Coronary artery (tissue), 2 donors: Measurements from ENCODE around the gene TMEM9B.

Experiments
- DNase-seq: peaks from one replicate; pipeline ENCODE4 v3.0.0-alpha.2; 2017; ENCODE audit warnings: low spot score
- H3K27ac ChIP-seq, 2 donors: fragments of 200-600 bp; sonication (generic); one replicate each; pipeline ENCODE4 v1.5.1; 2016 to 2019
- H3K4me3 ChIP-seq: fragments of 200-600 bp; sonication (generic); 2 replicates; pipeline ENCODE4 v1.5.1; 2016; ENCODE audit warnings: mild to moderate bottlenecking, moderate library complexity
- TF ChIP-seq, protein P1 (sequence below): fragments of 200-600 bp; sonication (generic); IDR thresholded peaks from one replicate; pipeline ENCODE4 v1.5.1; 2019; ENCODE audit warnings: antibody characterized with exemption

TMEM9B gene

DNA sequence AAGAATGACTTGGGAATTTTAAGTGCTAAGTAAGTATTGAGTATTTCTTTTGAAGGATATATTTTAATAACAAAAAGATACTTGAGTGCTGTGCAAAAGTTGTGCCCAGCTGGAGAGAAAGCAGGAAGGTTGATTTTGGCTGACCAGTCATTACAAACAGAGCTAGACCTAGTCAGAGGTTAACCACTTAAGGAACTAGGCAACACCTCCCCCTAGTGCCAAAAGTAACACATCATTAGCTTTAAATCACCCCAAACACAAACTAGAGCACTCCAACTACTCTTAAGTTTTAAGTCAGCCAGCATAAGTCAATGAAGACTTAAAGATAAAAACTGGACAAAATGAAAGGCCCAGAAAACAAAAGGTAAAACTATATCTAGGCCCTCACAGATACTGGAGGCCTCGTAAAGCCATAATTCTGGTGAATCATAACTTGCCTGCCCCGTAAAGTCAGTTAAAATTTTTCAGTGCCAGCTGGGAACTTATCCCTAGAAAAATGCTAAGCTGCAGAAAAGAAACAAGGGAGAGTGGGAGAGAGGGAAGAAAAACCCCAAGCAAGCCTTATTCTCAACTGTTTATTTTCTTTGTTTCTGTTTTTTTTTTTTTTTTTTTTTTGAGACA is 4.6 kb downstream of the TMEM9B start:
- no peak for DNase-seq
- peak overlapping the region; percentile 35 to 70 for H3K27ac ChIP-seq
- TF ChIP-seq, protein P1, sequence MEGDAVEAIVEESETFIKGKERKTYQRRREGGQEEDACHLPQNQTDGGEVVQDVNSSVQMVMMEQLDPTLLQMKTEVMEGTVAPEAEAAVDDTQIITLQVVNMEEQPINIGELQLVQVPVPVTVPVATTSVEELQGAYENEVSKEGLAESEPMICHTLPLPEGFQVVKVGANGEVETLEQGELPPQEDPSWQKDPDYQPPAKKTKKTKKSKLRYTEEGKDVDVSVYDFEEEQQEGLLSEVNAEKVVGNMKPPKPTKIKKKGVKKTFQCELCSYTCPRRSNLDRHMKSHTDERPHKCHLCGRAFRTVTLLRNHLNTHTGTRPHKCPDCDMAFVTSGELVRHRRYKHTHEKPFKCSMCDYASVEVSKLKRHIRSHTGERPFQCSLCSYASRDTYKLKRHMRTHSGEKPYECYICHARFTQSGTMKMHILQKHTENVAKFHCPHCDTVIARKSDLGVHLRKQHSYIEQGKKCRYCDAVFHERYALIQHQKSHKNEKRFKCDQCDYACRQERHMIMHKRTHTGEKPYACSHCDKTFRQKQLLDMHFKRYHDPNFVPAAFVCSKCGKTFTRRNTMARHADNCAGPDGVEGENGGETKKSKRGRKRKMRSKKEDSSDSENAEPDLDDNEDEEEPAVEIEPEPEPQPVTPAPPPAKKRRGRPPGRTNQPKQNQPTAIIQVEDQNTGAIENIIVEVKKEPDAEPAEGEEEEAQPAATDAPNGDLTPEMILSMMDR = no peak
- H3K4me3 ChIP-seq = no peak overlapping the region

DNA sequence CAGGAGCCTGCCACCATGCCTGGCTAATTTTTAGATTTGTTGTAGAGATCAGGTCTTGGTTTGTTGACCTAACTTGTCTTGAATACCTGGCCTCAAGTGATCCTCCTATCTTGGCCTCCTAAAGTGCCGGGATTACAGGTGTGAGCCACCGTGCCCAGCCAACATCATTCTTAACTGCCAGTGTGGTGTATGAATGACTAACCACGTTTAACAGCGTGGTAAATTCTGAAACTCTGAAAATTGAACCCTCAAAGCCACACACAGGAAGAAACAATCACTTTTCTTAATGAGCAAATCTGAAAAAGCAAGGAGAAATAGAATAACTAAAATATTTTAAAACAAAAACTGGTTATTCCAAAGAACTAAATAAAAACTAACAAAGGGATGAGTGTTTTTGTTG is 7.4 kb downstream of the TMEM9B start:
- TF ChIP-seq, protein P1 = no peak
- Histone ChIP-seq H3K27ac (no peak overlapping the region), H3K4me3 (no peak overlapping the region)
- DNase-seq = no peak

DNA sequence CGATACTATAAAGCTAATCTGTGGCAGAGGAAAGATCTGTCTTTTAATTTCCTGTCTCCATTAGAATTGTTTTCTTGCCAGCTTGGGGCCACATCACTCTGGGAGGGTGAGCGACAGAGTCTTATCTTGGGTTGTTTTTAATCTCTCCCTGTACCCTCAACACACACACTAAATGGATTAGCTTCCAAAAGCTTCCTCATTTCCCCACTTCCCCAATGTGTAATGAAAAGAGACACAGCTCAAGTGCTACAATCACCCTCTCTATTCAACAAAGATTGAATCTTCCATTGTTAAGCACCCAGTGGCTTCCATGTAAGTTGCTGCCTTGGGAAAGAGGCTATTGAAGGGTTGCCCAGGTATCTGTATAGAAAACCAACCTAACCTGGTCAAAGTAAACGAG is 15.4 kb downstream of the TMEM9B start:
- no peak for DNase-seq
- TF ChIP-seq, protein P1 = no peak
- H3K4me3 ChIP-seq = no peak overlapping the region
- no peak overlapping the region for H3K27ac ChIP-seq

DNA sequence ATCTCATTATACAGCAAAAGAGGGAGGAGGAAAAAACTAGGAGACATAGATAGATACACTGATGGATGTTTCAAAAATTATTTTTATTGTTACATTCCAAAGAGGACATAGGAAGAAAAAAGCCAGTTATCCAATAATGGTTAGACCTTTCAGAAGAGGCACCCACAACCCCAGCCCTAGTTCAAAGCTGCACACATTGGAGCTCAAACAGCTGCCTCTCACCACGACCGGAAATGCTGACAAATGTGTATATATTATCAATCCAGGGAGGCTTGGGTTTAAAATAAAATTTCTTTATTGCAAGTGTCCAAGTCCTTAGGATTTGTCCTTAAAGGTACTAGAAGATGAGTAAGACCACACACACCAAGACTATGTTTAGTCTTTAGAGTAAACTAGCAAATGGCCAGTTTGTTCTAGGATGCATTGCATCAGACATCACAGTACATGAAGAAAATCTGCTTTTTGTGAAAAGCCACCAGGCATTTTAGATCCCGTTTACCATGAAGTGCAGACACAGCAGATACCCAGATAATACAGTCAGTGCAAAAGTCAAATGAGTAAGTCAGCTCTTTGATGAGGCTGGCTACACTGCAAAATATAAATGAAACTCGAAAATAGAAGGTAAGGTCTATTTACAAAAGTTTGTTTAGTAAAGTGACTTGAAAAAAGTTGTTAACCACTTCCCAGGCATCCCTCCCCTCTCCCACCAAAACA is 16.9 kb downstream of the TMEM9B start:
- DNase-seq = no peak
- TF ChIP-seq, protein P1 = no peak
- H3K27ac ChIP-seq = no peak overlapping the region
- H3K4me3 ChIP-seq = no peak overlapping the region

DNA sequence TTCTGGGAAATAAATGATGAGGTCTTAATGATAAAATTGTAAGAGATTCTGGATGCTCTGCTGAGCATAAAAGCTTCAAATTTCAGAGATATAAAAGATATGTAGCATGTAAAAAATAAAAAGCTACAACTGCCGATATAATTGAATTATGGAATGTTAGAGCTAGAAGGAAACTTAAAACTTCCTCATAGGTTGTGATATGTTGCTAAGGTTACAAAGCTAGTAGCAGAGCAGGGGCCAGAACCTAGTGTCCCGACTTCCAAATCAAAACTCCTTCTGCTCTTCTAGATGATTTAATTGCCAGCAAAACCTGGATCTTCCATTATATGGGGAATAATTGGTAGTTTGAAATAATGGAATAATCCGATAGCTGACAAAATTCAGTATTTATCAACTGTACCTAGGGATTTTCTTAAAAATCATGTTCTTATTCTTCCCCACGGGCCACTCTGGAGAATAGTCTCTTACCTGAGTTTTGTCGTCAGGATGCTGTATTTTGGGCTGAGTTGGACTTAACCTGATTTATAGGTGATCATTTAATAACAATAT is 21.6 kb downstream of the TMEM9B start, which contains the start of gene ASCL3:
TSS of gene ASCL3 (minus strand) at position 499 of the 549 bp plus-strand sequence. CDS start 4,855 bp downstream, outside the sequence.
- Histone ChIP-seq H3K27ac (no peak within 1 kb of the TSS), H3K4me3 (no peak within 1 kb of the TSS)
- DNase-seq = no peak
- TF ChIP-seq, protein P1 = no peak

DNA sequence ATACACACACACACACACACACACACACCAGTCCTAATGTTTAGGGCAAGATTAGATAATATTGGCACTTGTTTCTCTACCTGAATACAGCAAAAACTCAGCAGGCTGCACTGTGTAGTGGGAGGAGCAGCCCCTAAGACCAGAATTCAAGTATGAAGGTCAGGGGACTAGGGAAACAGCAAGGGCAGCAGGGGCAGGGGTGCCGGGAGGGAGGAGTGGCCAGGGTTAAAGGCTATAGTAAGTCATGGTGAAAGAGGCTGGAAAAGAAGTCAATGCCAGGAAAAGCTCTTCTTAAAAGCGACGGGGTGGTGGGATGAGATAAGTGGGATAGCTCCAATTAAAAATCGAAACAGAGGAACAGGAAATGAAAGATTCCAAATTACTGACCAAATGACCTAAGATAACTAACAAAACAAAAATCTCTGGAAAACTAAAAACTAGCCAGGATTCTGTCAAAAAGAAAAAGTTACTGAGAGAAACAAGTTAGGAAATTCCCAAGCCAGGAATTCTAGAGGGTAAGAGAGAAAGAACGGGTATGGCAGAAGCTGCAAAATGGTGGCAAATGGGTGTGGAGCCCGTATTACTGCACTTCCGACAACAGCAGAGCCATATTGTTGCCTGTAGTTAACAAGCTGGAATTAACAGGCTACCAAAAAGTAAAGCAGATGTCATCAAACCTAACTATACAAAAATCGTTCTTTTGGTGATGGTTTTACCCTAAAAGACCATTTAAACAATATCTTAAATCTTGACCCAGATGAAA is 22.7 kb downstream of the TMEM9B start:
- no peak for DNase-seq
- TF ChIP-seq, protein P1 = no peak
- Histone ChIP-seq H3K4me3 (no peak overlapping the region), H3K27ac (no peak overlapping the region)
